Measurements from ENCODE around the gene EP400.

The EP400 gene

DNA sequence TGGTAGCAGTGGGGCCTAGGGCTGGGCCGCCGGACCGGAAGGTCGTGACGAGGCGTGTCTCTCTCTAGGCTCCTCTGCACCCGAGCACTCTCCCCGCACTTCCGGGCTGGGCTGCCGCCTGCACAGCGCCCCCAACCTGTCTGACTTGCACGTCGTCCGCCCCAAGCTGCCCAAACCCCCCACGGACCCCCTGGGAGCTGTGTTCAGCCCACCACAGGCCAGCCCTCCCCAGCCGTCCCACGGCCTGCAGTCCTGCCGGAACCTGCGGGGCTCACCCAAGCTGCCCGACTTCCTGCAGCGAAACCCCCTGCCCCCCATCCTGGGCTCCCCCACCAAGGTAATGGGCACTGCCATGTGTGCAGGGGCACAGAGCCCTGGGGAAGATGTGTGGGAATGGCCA, 33.9 kb upstream of the EP400 start:
- H3K27ac Mint-ChIP-seq: no peak overlapping the region
- no peaks in the 10 kb centered on the region for H3K9me3 Mint-ChIP-seq
- no peaks in the 10 kb centered on the region for H3K4me1 Mint-ChIP-seq
- no peaks in the 10 kb centered on the region for H3K27me3 Mint-ChIP-seq (ENCODE audit: low read depth)
- TF ChIP-seq, protein P1, sequence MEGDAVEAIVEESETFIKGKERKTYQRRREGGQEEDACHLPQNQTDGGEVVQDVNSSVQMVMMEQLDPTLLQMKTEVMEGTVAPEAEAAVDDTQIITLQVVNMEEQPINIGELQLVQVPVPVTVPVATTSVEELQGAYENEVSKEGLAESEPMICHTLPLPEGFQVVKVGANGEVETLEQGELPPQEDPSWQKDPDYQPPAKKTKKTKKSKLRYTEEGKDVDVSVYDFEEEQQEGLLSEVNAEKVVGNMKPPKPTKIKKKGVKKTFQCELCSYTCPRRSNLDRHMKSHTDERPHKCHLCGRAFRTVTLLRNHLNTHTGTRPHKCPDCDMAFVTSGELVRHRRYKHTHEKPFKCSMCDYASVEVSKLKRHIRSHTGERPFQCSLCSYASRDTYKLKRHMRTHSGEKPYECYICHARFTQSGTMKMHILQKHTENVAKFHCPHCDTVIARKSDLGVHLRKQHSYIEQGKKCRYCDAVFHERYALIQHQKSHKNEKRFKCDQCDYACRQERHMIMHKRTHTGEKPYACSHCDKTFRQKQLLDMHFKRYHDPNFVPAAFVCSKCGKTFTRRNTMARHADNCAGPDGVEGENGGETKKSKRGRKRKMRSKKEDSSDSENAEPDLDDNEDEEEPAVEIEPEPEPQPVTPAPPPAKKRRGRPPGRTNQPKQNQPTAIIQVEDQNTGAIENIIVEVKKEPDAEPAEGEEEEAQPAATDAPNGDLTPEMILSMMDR (IDR thresholded peaks at IDR 0.05; ENCODE audit: unreplicated experiment in 3 of 3): no peak
- H3K36me3 Mint-ChIP-seq (ENCODE audit: low read depth): peaks cover 4% of the 10 kb centered on the region
- no peak overlapping the region for H3K4me3 Mint-ChIP-seq

DNA sequence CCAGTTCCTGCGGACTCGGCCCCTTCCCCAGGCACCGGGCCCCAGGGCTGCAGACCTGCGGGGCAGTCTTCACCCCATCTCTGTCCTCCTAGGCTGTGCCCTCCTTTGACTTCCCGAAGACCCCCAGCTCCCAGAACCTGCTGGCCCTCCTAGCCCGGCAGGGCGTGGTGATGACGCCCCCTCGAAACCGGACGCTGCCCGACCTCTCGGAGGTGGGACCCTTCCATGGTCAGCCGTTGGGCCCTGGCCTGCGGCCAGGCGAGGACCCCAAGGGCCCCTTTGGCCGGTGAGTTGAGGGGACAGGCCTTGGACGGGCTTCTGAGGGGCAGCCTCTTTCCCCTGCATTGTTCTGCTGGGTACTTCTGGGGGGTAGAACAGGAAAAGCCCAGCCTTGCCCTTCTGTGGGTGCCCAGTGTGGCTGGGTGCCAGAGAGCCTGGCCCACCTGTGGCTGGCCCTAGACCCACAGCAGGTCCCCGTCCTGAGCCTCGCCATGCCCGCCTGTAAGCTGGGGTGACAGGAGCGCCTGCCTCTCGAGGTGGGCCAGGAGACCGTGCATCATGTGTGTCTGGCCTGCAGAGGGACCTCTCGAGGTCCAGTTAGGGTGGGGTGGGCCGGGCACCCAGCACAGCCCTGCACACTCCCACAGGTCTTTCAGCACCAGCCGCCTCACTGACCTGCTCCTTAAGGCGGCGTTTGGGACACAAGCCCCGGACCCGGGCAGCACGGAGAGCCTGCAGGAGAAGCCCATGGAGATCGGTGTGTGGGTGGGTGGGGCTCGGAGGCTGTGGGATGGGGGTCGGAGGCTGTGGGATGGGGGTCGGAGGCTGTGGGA, 33.2 kb upstream of the EP400 start:
- no peak overlapping the region for H3K27ac Mint-ChIP-seq
- TF ChIP-seq, protein P1 (IDR thresholded peaks at IDR 0.05; ENCODE audit: unreplicated experiment in 3 of 3): no peak
- H3K4me1 Mint-ChIP-seq: no peaks in the 10 kb centered on the region
- H3K36me3 Mint-ChIP-seq (ENCODE audit: low read depth): peaks cover 4% of the 10 kb centered on the region
- no peaks in the 10 kb centered on the region for H3K27me3 Mint-ChIP-seq (ENCODE audit: low read depth)
- H3K9me3 Mint-ChIP-seq: no peaks in the 10 kb centered on the region
- H3K4me3 Mint-ChIP-seq: no peak overlapping the region

DNA sequence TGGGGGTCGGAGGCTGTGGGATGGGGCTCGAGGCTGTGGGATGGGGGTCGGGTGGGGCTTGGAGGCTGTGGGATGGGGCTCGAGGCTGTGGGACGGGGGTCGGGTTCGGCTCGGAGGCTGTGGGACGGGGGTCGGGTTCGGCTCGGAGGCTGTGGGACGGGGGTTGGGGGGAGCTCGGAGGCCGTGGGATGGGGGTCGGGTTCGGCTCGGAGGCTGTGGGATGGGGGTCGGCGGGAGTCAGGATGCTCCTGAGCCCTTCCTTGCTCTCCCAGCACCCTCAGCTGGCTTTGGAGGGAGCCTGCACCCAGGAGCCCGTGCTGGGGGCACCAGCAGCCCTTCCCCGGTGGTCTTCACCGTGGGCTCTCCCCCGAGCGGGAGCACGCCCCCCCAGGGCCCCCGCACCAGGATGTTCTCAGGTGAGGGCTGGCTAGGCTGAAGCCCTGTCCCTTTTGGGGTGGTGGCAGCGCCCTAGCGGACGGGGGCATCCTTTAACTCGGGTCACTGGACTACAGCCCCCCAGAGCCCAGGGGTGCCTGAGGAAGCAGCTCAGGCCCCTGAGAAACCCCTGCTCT, 32.5 kb upstream of the EP400 start:
- H3K4me1 Mint-ChIP-seq: no peaks in the 10 kb centered on the region
- TF ChIP-seq, protein P1 (IDR thresholded peaks at IDR 0.05; ENCODE audit: unreplicated experiment in 3 of 3): no peak
- no peak overlapping the region for H3K4me3 Mint-ChIP-seq
- H3K36me3 Mint-ChIP-seq (ENCODE audit: low read depth): peaks cover 7% of the 10 kb centered on the region
- no peaks in the 10 kb centered on the region for H3K27me3 Mint-ChIP-seq (ENCODE audit: low read depth)
- H3K27ac Mint-ChIP-seq: no peak overlapping the region
- H3K9me3 Mint-ChIP-seq: no peaks in the 10 kb centered on the region

DNA sequence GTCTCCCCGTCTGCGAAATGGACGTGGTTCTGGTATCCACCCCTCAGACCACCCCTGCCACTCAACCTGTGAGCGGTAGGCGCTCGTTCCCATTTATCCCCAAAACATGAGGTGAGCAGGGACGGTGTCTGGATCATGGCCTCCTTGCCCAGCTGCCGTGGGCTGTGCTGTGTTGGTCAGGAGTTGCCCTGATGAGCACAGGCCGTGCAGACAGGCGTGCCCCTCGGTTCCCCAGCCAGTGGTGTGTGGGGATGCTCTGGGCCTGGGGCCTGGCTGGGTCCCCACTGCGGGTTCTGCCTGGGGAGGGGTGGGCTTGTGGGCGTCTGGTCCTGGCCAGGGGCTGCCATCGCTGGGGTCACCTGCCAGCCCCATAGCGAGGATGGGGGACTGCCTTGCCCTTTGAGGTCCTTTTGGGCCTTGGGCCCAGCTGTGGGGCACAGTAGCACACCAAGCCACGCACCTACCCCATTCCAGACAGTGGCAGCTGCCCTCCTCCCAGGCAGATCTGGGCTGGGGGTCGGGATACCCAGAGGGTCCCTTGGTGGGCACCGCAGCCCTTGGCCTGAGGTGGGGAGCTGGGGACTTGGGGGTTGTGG, 31.9 kb upstream of the EP400 start:
- Mint-ChIP-seq H3K4me1 (peaks cover 3% of the 10 kb centered on the region), H3K27ac (no peak overlapping the region), H3K9me3 (no peaks in the 10 kb centered on the region), H3K36me3 (ENCODE audit: low read depth) (peaks cover 10% of the 10 kb centered on the region), H3K27me3 (ENCODE audit: low read depth) (no peaks in the 10 kb centered on the region), H3K4me3 (no peak overlapping the region)
- TF ChIP-seq, protein P1 (IDR thresholded peaks at IDR 0.05; ENCODE audit: unreplicated experiment in 3 of 3): no peak

DNA sequence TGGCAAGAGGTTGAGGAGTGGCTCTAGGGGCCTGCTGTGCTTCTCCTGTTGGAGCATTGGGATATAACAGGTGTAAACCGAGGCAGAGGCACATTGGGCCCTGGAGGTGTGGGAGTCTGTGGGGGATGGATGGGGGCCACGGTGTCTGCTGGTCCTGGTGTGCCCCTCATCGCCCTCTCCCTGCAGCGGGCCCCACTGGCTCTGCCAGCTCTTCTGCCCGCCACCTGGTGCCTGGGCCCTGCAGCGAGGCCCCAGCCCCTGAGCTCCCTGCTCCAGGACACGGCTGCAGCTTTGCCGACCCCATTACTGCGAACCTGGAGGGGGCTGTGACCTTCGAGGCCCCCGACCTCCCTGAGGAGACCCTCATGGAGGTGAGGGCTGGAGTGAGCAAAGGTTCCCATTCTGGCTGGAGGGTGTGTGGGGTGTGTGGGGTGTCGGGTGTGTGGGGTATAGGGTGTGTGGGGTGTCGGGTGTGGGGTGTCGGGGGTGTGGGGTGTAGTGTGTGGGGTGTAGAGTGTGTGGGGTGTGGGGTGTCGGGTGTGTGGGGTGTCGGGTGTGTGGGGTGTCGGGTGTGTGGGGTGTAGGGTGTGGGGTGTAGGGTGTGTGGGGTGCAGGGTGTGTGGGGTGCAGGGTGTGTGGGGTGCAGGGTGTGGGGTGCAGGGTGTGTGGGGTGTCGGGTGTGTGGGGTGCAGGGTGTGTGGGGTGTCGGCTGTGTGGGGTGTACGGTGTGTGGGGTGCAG, 31.3 kb upstream of the EP400 start:
- H3K27ac Mint-ChIP-seq: no peak overlapping the region
- H3K36me3 Mint-ChIP-seq (ENCODE audit: low read depth): peaks cover 12% of the 10 kb centered on the region
- no peak overlapping the region for H3K4me3 Mint-ChIP-seq
- H3K9me3 Mint-ChIP-seq: no peaks in the 10 kb centered on the region
- no peaks in the 10 kb centered on the region for H3K27me3 Mint-ChIP-seq (ENCODE audit: low read depth)
- H3K4me1 Mint-ChIP-seq: peaks cover 4% of the 10 kb centered on the region
- TF ChIP-seq, protein P1 (IDR thresholded peaks at IDR 0.05; ENCODE audit: unreplicated experiment in 3 of 3): no peak
